WERI-Rb-1 (cell line): Measurements from ENCODE around the gene YJEFN3.

Experiments
- DNase-seq: peaks from one replicate; pipeline ENCODE4 v3.0.0-alpha.2; 2020
- H3K27ac ChIP-seq: fragments of 250-450 bp; sonication (Bioruptor Pico); 2 replicates; pipeline ENCODE4 v1.5.1; 2020; ENCODE audit warnings: mild to moderate bottlenecking, moderate library complexity
- H3K27me3 ChIP-seq: fragments of 250-450 bp; sonication (Bioruptor Pico); 2 replicates; pipeline ENCODE4 v1.5.1; 2021; ENCODE audit warnings: mild to moderate bottlenecking, low read depth, moderate library complexity; ENCODE audit not compliant: insufficient read depth, severe bottlenecking
- H3K36me3 ChIP-seq: fragments of 250-450 bp; sonication (Bioruptor Pico); 2 replicates; pipeline ENCODE4 v1.5.1; 2020; ENCODE audit warnings: mild to moderate bottlenecking, moderate library complexity
- H3K4me3 ChIP-seq: 2 replicates; pipeline ENCODE4 v1.5.1; 2011; ENCODE audit warnings: low read depth, mild to moderate bottlenecking, control low read depth, low read length
- H3K9me3 ChIP-seq: fragments of 250-450 bp; sonication (Bioruptor Pico); 2 replicates; pipeline ENCODE4 v1.5.1; 2021; ENCODE audit warnings: mild to moderate bottlenecking, moderate library complexity; ENCODE audit not compliant: severe bottlenecking
- TF ChIP-seq, protein P1 (sequence below): IDR thresholded peaks from 2 replicates; pipeline ENCODE4 v1.5.1; 2011; ENCODE audit warnings: low read depth, mild to moderate bottlenecking, control low read depth, inconsistent platforms, low read length

YJEFN3 gene

DNA sequence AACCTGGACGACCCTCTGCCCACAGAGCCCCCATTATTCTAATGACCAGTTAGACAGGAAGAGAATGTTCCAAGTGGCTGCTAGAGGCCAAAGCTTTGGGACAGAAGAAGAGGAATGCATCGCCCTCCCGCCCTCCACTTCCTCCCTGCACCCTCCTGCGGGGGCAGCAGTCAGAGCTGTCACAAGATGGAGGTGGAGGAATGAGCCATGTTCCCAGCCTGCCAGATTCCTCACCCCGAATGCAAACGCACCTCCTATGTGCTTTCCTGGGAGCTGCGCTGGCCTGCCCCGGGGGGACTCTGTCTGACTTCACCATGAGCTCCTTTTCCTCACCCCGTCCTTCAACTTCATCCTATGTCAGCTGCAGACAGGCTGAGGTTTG is 1.7 kb downstream of the YJEFN3 start:
- TF ChIP-seq, protein P1, sequence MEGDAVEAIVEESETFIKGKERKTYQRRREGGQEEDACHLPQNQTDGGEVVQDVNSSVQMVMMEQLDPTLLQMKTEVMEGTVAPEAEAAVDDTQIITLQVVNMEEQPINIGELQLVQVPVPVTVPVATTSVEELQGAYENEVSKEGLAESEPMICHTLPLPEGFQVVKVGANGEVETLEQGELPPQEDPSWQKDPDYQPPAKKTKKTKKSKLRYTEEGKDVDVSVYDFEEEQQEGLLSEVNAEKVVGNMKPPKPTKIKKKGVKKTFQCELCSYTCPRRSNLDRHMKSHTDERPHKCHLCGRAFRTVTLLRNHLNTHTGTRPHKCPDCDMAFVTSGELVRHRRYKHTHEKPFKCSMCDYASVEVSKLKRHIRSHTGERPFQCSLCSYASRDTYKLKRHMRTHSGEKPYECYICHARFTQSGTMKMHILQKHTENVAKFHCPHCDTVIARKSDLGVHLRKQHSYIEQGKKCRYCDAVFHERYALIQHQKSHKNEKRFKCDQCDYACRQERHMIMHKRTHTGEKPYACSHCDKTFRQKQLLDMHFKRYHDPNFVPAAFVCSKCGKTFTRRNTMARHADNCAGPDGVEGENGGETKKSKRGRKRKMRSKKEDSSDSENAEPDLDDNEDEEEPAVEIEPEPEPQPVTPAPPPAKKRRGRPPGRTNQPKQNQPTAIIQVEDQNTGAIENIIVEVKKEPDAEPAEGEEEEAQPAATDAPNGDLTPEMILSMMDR, result peak; percentile 28; the same call in 1 of the 2 replicates
- H3K36me3 ChIP-seq, result peaks cover 18% of the 10 kb centered on the region
- no peak overlapping the region for H3K27ac ChIP-seq
- no peak overlapping the region for H3K4me3 ChIP-seq
- H3K27me3 ChIP-seq, result no peaks in the 10 kb centered on the region
- no peak for DNase-seq
- no peaks in the 10 kb centered on the region for H3K9me3 ChIP-seq

DNA sequence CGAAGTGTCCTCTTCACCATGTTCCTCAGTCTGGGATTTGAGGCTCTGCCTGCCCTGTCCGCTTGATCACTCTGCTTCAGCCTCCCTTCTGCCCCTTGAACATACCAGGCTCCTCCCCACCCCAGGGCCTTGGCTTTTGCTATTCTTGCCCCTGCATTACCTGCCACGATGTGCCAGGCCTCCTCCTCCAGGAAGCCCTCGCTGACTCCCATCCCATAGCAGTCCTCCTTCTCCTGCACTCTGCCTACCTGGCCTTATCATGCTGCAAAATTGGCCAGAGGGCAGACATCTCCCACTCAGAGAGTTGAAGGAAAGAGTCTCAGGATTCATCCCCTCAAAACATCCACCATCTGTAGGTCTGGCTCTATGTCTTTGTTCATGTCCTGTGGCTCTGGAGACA is 2.2 kb downstream of the YJEFN3 start:
- TF ChIP-seq, protein P1, result no peak
- Histone ChIP-seq H3K27ac (no peak overlapping the region), H3K27me3 (no peaks in the 10 kb centered on the region), H3K9me3 (no peaks in the 10 kb centered on the region), H3K36me3 (peaks cover 18% of the 10 kb centered on the region), H3K4me3 (no peak overlapping the region)
- DNase-seq, result no peak

DNA sequence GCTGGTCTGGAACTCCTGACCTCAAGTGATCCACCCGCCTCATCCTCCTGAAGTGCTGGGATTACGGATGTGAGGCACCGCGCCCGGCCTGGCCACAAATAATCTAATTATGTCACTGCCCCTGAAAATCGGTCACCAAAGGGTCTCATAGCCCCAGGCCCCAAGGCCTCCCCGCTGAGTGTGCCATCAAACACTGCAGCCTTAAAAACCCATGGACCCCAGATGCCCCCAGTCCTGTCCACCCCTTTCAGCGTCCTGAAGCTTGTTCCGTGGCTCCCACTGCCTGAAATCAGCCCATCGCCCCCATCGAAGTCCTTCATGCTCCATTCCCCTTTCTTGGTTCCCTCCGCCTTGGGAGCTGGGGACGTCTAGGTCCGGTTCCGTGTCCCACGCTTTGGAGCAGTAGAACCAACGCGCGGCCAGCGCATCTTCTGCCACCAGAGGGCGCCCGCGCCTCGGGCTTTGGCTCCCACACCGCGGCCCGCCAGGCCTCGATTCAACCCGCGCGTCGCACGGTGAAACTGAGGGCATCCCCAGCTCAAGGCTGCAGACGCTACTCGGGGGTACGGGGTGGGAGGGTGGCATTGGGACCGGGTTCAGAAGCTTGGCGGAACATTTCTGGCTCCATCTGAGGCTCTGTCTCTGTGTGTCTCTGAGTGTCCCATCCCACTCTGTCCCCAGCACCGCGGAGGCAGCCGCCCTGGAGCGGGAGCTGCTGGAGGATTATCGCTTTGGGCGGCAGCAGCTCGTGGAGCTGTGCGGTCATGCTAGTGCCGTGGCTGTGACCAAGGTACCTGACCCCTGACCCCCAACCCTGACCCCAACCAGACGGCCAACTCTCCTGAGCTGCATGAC is 3.5 kb downstream of the YJEFN3 start:
- Histone ChIP-seq H3K27ac (peak overlapping the region; percentile 19; the same call in 1 of the 2 replicates), H3K9me3 (no peaks in the 10 kb centered on the region), H3K4me3 (peak overlapping the region; percentile 22), H3K36me3 (peaks cover 11% of the 10 kb centered on the region), H3K27me3 (no peaks in the 10 kb centered on the region)
- DNase-seq, result peak; percentile 80
- TF ChIP-seq, protein P1, result peak; percentile 96

DNA sequence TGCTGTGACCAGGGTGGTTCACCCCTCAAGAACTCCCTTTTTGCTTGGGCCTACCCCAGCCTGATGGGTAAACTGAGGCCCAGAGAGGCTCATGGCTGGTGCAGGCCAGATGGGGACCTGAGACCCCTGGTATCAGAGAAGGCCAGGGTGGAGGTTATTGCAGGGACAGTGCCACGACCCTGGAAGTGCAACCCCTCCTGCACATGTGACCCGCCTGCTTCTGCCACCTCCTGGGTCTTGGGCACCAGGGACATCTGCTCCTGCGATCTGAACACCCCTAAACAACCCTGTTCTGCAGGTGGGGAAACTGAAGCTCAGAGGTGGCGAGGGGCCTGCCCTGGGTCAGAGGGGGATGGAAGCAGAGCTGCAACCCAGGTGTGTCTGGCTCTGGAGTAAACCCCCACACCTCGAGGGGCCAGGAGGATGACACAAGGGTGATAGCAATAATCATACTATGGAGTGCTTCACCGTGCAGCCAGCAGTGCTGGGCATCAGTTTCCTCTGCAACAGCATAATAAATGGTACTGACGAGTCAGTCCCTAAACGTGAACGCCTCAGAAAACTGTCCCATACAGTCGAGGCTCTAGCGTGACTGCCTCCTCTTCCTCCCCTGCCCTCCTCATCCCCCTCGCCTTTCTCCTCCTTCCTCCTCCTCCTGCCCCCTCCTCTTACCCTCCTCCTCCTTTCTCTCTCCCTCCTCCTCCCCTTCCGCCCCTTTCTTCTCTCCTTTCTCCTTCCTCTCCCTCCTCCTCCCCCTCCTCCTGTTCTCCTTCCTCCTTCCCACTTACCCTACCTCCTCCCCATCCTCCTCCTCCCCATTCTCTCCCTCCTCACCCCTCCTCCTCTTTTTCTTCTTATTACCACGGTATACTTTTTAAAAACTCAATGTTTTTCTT is 4.3 kb downstream of the YJEFN3 start:
- no peaks in the 10 kb centered on the region for H3K9me3 ChIP-seq
- DNase-seq, result no peak
- H3K27ac ChIP-seq, result no peak overlapping the region
- no peak overlapping the region for H3K4me3 ChIP-seq
- H3K36me3 ChIP-seq, result peaks cover 3% of the 10 kb centered on the region; the same call in 1 of the 2 replicates
- TF ChIP-seq, protein P1, result no peak
- no peaks in the 10 kb centered on the region for H3K27me3 ChIP-seq

DNA sequence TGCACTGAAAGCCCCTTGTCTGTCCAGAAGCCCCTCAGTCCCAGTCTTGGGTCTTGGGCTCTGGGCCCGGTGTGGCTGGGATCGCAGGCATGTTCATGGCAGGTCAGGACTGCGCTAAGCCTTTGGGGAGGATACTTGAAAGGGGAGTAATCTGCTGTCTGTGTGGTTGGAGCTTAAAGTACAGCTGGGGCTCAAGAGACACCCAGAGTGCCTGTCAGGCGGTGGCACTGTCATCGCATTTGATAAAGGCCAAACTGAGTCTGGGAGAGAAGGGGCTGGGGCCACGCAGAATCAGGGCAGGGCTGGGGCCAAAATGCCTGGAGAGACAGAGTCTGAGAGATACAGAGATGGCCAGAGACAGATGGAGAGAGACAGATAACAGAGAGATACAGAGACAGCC is 5.1 kb downstream of the YJEFN3 start:
- no peak overlapping the region for H3K4me3 ChIP-seq
- peak; percentile 79 for DNase-seq
- no peak overlapping the region for H3K27ac ChIP-seq
- no peaks in the 10 kb centered on the region for H3K9me3 ChIP-seq
- no peaks in the 10 kb centered on the region for H3K27me3 ChIP-seq
- no peaks in the 10 kb centered on the region for H3K36me3 ChIP-seq
- TF ChIP-seq, protein P1, result peak; percentile 38; the same call in 1 of the 2 replicates
